K562 (cell line): ENCODE data around the gene PURA. TPM values are rescaled to one million over a fixed set of nuclear protein-coding genes. Genes with fewer than 3 reads are reported as not detected.

Experiments used
- CCNT2 ChIP-seq: IDR thresholded peaks from 2 replicates; pipeline ENCODE4 v1.6.1; 2011; ENCODE audit warnings: borderline replicate concordance, low read depth, mild to moderate bottlenecking, moderate library complexity, mixed read lengths, low read length; ENCODE audit not compliant: insufficient read length; ENCODE audit errors: extremely low read depth
- CEBPZ ChIP-seq: fragments of 150-350 bp; IDR thresholded peaks from 2 replicates; pipeline ENCODE4 v1.6.1; 2014; ENCODE audit warnings: low read depth, mild to moderate bottlenecking, low read length, borderline replicate concordance
- FOXM1 ChIP-seq, 2 experiments: fragments of 450-650 bp in 1 of 2; sonication (generic) in 1 of 2; formaldehyde crosslinking in 1 of 2; IDR thresholded peaks; 2 replicates each; pipeline versions ENCODE4 v1.6.1 to v1.9.0; 2017 to 2022; ENCODE audit warnings: low read depth in 2 of 2, mild to moderate bottlenecking in 2 of 2, missing genetic modification reagents in 1 of 2, moderate library complexity in 1 of 2
- GABPA ChIP-seq: fragments of 200-800 bp; sonication (Bioruptor generic); conservative IDR thresholded peaks from 2 replicates; pipeline ENCODE4 v1.6.1; 2016; ENCODE audit warnings: low read depth, missing genetic modification characterization, missing compliant biosample characterization
- HIVEP1 ChIP-seq: fragments of 250-450 bp; sonication (Bioruptor Pico); IDR thresholded peaks from 2 replicates; pipeline ENCODE4 v1.4.0; 2020; ENCODE audit warnings: mild to moderate bottlenecking
- MLX ChIP-seq, 2 experiments: fragments of 450-650 bp in 1 of 2; sonication (generic) in 1 of 2; formaldehyde crosslinking; conservative IDR thresholded peaks; 2 replicates each; pipeline versions ENCODE4 v1.4.0 to v1.8.1; 2020 to 2022; ENCODE audit warnings: mild to moderate bottlenecking in 1 of 2, missing genetic modification reagents in 1 of 2
- MXI1 ChIP-seq: IDR thresholded peaks from 2 replicates; pipeline ENCODE4 v1.6.1; 2011; ENCODE audit warnings: low read depth, mild to moderate bottlenecking, improper control_type of control experiment, low read length
- NCOR1 ChIP-seq: fragments of 450-650 bp; IDR thresholded peaks from 2 replicates; pipeline ENCODE4 v1.6.1; 2016; ENCODE audit warnings: mild to moderate bottlenecking, moderate library complexity
- SMAD2 ChIP-seq: fragments of 150-350 bp; IDR thresholded peaks from 2 replicates; pipeline ENCODE4 v1.6.1; 2014; ENCODE audit warnings: low read depth, mild to moderate bottlenecking, low read length
- SMAD3 ChIP-seq: fragments of 450-650 bp; formaldehyde crosslinking; conservative IDR thresholded peaks from 2 replicates; pipeline ENCODE4 v1.4.0; 2020; ENCODE audit warnings: mild to moderate bottlenecking
- SNAPC5 ChIP-seq: fragments of 250-450 bp; sonication (Bioruptor Pico); IDR thresholded peaks from 2 replicates; pipeline ENCODE4 v1.8.0; 2021; ENCODE audit warnings: moderate library complexity, mild to moderate bottlenecking, inconsistent platforms
- STAT6 ChIP-seq: sonication (generic); formaldehyde crosslinking; IDR thresholded peaks from 2 replicates; pipeline ENCODE4 v1.8.1; 2023; ENCODE audit warnings: mild to moderate bottlenecking, missing genetic modification reagents
- THRAP3 ChIP-seq: fragments of 450-650 bp; IDR thresholded peaks from 2 replicates; pipeline ENCODE4 v1.6.1; 2016; ENCODE audit warnings: mild to moderate bottlenecking, inconsistent platforms, borderline replicate concordance
- ZFX ChIP-seq: sonication (generic); formaldehyde crosslinking; IDR thresholded peaks from 2 replicates; pipeline ENCODE4 v1.8.0; 2022; ENCODE audit warnings: mild to moderate bottlenecking, missing genetic modification reagents, moderate library complexity
- ZNF146 ChIP-seq: IDR thresholded peaks from one replicate; pipeline ENCODE4 v1.6.1; 2018; ENCODE audit warnings: missing compliant biosample characterization; ENCODE audit not compliant: unreplicated experiment
- ZNF263 ChIP-seq: sonication (generic); formaldehyde crosslinking; IDR thresholded peaks from 2 replicates; pipeline ENCODE4 v1.8.0; 2022; ENCODE audit warnings: mild to moderate bottlenecking, missing genetic modification reagents, borderline replicate concordance
- ZNF584 ChIP-seq: fragments of 200-800 bp; sonication (Bioruptor generic); IDR thresholded peaks from 2 replicates; pipeline ENCODE4 v1.6.1; 2016; ENCODE audit warnings: low read depth, mild to moderate bottlenecking, missing genetic modification characterization, missing compliant biosample characterization
- ZNF655 ChIP-seq: fragments of 250-450 bp; sonication (Bioruptor Pico); IDR thresholded peaks from 2 replicates; pipeline ENCODE4 v1.5.0; 2021
- ZNF75A ChIP-seq: fragments of 450-650 bp; formaldehyde crosslinking; IDR thresholded peaks from 2 replicates; pipeline ENCODE4 v1.4.0; 2020; ENCODE audit warnings: mild to moderate bottlenecking
- polyA plus RNA-seq, 8 experiments: library from polyadenylated mRNA; depleted of rRNA in 4 of 8; stranded (reverse) in 5 of 8; unstranded in 3 of 8; fragments of >200 nt; fragmentation: Nextera tagmentation in 2 of 8; fragmentation: Illumina TruSeq in 1 of 8; extraction: Ambion mirVana in 2 of 8; extraction: Trizol in 1 of 8; gene quantifications; 2 replicates each; pipeline versions ENCODE4 v1.2.1 to v1.2.3, GENCODE V29; 2011 to 2014; ENCODE audit warnings: inconsistent platforms in 1 of 8, missing spikeins in 1 of 8
- total RNA-seq, 7 experiments: library from RNA; depleted of rRNA in 6 of 7; stranded (reverse); fragments of >200 nt in 6 of 7; fragmentation: Illumina TruSeq in 2 of 7; extraction: Trizol in 2 of 7; gene quantifications; 2 replicates each; pipeline versions ENCODE4 v1.2.1 to v1.2.3, GENCODE V29; 2011 to 2021; ENCODE audit warnings: low replicate concordance in 1 of 7

Gene PURA
- total and polyA plus RNA-seq, 9 of the 15 experiments (the other 6 are each of a cell fraction or from before 2014, with no cell fraction given): 3.2 to 11.1 (median 5.4) TPM

GRCh38 chr5:140107312-140108092 lies 6.4 kb upstream of the PURA start (continued):
- peak; percentile 99 for TF ChIP-seq ZFX (CRISPR knock-in tag)
- peak; percentile 97 for TF ChIP-seq ZNF263 (CRISPR knock-in tag)
- no peak for TF ChIP-seq CEBPZ
- no peak for TF ChIP-seq SMAD3 (CRISPR knock-in tag)
- no peak for TF ChIP-seq HIVEP1 (CRISPR knock-in tag)
- TF ChIP-seq SNAPC5 (CRISPR knock-in tag): no peak
- no peak for TF ChIP-seq ZNF655 (CRISPR knock-in tag)
- peak; percentile 67 for TF ChIP-seq CCNT2
- TF ChIP-seq ZNF75A (CRISPR knock-in tag): no peak
- no peak for TF ChIP-seq THRAP3
- TF ChIP-seq NCOR1: peak; percentile 41
- no peak for TF ChIP-seq MLX (CRISPR knock-in tag; conservative IDR thresholded peaks at IDR 0.05)
- no peak for TF ChIP-seq SMAD2
- TF ChIP-seq ZNF584: no peak
- TF ChIP-seq ZNF146 (CRISPR knock-in tag): no peak
- TF ChIP-seq GABPA (tag): no peak; the same call in 1 of the 2 replicates
- no peak for TF ChIP-seq FOXM1 (IDR thresholded peaks at IDR 0.05; ENCODE audit: low read depth)
- no peak for TF ChIP-seq FOXM1 (CRISPR knock-in tag; IDR thresholded peaks at IDR 0.05; ENCODE audit: low read depth)
- no peak for TF ChIP-seq MXI1
- no peak for TF ChIP-seq STAT6 (CRISPR knock-in tag)
